HepG2 (cell line): ENCODE results near the gene DNAH9.

ENCODE experiments used
- ASH2L ChIP-seq: fragments of 300-600, 200-600 bp; sonication (generic); IDR thresholded peaks from 2 replicates; pipeline ENCODE4 v1.7.0; 2017; ENCODE audit warnings: low read depth, mild to moderate bottlenecking, moderate library complexity, mixed read lengths, low read length; ENCODE audit not compliant: insufficient read length
- CBX2 ChIP-seq, 2 experiments: fragments of 200-600 bp in 1 of 2; sonication (generic); formaldehyde crosslinking in 1 of 2; IDR thresholded peaks; 2 replicates each; pipeline versions ENCODE4 v1.7.0 to v1.8.1; 2018 to 2022; ENCODE audit warnings: low read depth in 2 of 2, low read length in 1 of 2, mild to moderate bottlenecking in 1 of 2, missing genetic modification reagents in 1 of 2
- CC2D1A ChIP-seq: sonication (generic); formaldehyde crosslinking; IDR thresholded peaks from 2 replicates; pipeline ENCODE4 v1.8.1; 2023; ENCODE audit warnings: mild to moderate bottlenecking, missing genetic modification reagents
- CHD2 ChIP-seq: IDR thresholded peaks from 2 replicates; pipeline ENCODE4 v1.6.1; 2011; ENCODE audit warnings: low read depth, low read length, improper control_type of control experiment
- CTCF ChIP-seq: sonication (generic); formaldehyde crosslinking; IDR thresholded peaks from 2 replicates; pipeline ENCODE4 v1.5.0; 2020; ENCODE audit warnings: mild to moderate bottlenecking, missing genetic modification reagents, moderate library complexity
- ETS1 ChIP-seq: sonication (generic); formaldehyde crosslinking; IDR thresholded peaks from 2 replicates; pipeline ENCODE4 v1.4.0; 2020; ENCODE audit warnings: missing genetic modification reagents
- FOXK2 ChIP-seq: fragments of 450-650 bp; IDR thresholded peaks from 2 replicates; pipeline ENCODE4 v1.6.1; 2016
- KLF12 ChIP-seq: sonication (generic); formaldehyde crosslinking; IDR thresholded peaks from 2 replicates; pipeline ENCODE4 v1.4.0; 2020; ENCODE audit warnings: missing genetic modification reagents, borderline replicate concordance
- MYC ChIP-seq: sonication (generic); formaldehyde crosslinking; IDR thresholded peaks from 2 replicates; pipeline ENCODE4 v1.9.0; 2021; ENCODE audit warnings: missing genetic modification reagents, borderline replicate concordance
- NFIC ChIP-seq: IDR thresholded peaks from 2 replicates; pipeline ENCODE4 v1.6.1; 2012; ENCODE audit warnings: mild to moderate bottlenecking, low read length, inconsistent platforms
- POLR2AphosphoS5 ChIP-seq: IDR thresholded peaks from 2 replicates; pipeline ENCODE4 v1.6.1; 2012; ENCODE audit warnings: low read depth, low read length
- ZC3H4 ChIP-seq: sonication (generic); formaldehyde crosslinking; IDR thresholded peaks from 2 replicates; pipeline ENCODE4 v1.4.0; 2020; ENCODE audit warnings: missing genetic modification reagents, borderline replicate concordance
- ZSCAN5A ChIP-seq: sonication (generic); formaldehyde crosslinking; IDR thresholded peaks from 2 replicates; pipeline ENCODE4 v1.8.0; 2022; ENCODE audit warnings: mild to moderate bottlenecking, missing genetic modification reagents, borderline replicate concordance

- no peak for TF ChIP-seq CTCF
- TF ChIP-seq KLF12: no peak
- no peak for TF ChIP-seq ZC3H4 (CRISPR knock-in tag)
- TF ChIP-seq POLR2AphosphoS5: no peak
- no peak for TF ChIP-seq ASH2L
- TF ChIP-seq CHD2: no peak
- TF ChIP-seq MYC (CRISPR knock-in tag): no peak
- no peak for TF ChIP-seq CC2D1A (CRISPR knock-in tag)
- no peak for TF ChIP-seq FOXK2
- no peak for TF ChIP-seq NFIC
- no peak for TF ChIP-seq CBX2 (IDR thresholded peaks at IDR 0.05; ENCODE audit: low read depth, low read length)
- no peak for TF ChIP-seq CBX2 (CRISPR knock-in tag; IDR thresholded peaks at IDR 0.05; ENCODE audit: low read depth)
- no peak for TF ChIP-seq ZSCAN5A
- no peak for TF ChIP-seq ETS1 (CRISPR knock-in tag)
Observed at GRCh38 chr17:11641521-11642275, 43.4 kb downstream of the DNAH9 start.
